ENCODE data around the gene MADCAM1.

The MADCAM1 gene

DNA sequence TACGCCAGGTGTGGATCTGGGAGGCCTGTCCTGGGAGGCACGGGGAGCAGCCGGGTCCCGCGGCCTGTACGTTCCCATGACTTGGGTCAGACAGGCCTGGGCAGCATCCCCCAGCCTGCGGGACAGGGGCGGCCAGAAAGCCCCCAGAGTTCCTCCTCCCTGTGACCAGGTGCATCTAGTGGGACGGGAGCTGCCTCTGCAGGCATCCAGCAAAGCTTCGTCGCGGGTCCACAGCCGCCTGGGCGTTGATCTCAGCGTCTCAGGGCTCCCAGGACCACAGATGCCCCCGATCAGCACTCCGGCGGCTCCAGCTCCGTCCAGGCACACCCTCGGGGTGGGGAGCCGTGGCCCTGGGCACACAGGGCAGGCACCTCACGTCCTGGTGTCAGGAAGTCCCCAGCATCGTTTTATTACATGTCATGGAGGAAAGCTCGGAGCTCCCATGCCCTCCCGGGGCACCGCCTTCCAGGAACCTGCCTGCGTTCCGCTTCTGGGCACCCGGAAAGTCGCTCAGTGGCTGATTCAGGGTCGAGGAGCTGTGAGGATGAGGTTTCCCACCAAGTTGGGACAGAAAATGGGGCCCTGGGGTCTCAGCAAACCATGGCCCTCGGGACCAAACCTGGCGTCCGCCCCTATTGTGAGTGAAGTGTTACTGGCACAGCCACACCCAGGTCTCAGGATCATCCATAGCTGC is 46.0 kb downstream of the MADCAM1 start:
- TF ChIP-seq CTCF (conservative IDR thresholded peaks at IDR 0.05; ENCODE audit: low read length), result no peak

DNA sequence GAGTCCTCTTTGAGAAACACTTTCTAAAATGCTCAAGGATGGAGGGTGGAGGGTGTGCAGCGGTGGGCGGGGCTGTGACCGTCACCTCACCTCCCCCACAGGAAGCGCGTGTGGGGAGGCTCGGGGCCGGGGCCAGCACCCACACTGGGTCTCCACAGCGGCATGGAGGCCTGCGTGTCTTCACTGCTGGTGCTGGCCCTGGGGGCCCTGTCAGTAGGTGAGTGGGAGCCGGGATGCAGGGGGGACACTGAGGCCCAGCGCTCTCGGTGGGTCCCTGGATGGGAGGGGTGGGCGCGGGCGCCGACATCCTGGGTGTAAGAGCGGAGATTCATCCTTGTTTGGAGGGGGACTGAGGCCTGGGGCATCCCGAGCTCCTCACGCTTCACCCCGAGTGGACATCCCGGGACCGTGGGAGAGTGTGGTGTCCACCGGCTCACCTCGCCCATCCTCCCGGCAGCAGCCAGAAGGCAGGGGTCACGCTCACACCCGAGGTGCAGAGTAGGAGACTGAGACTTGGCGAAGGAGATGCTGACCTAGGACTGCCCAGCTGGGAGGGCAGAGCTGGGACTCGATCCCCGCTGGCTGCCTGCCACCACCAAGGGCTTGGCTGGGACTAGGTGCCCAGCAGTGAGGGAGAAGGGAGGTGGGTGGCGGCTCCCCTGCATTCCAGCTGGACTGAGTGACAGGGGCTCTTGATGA is 47.8 kb downstream of the MADCAM1 start, which contains the start of gene GZMM:
TSS of gene GZMM (plus strand) at position 144 of the 699 bp plus-strand sequence. CDS start at position 163, 19 bp downstream.
- no peak for TF ChIP-seq CTCF (conservative IDR thresholded peaks at IDR 0.05; ENCODE audit: low read length)
- no peak for DNase-seq (ENCODE audit: low read depth)
- H3K4me3 ChIP-seq (ENCODE audit: low read length), result no peak within 1 kb of the TSS

More for the DNA sequence above, 46.0 kb downstream of the MADCAM1 start:
- H3K4me3 ChIP-seq (ENCODE audit: low read length), result no peak overlapping the region
- no peak for DNase-seq (ENCODE audit: low read depth)

- H3K4me3 ChIP-seq (ENCODE audit: low read length), result no peak overlapping the region
- TF ChIP-seq CTCF (conservative IDR thresholded peaks at IDR 0.05; ENCODE audit: low read length), result no peak
- DNase-seq (ENCODE audit: low read depth), result no peak
Observed at GRCh38 chr19:547117-547516, 50.8 kb downstream of the MADCAM1 start.

- no peak for TF ChIP-seq CTCF (conservative IDR thresholded peaks at IDR 0.05; ENCODE audit: low read length)
- no peak for DNase-seq (ENCODE audit: low read depth)
- no peak overlapping the region for H3K4me3 ChIP-seq (ENCODE audit: low read length)
Observed at GRCh38 chr19:547836-548720, 51.8 kb downstream of the MADCAM1 start.

DNA sequence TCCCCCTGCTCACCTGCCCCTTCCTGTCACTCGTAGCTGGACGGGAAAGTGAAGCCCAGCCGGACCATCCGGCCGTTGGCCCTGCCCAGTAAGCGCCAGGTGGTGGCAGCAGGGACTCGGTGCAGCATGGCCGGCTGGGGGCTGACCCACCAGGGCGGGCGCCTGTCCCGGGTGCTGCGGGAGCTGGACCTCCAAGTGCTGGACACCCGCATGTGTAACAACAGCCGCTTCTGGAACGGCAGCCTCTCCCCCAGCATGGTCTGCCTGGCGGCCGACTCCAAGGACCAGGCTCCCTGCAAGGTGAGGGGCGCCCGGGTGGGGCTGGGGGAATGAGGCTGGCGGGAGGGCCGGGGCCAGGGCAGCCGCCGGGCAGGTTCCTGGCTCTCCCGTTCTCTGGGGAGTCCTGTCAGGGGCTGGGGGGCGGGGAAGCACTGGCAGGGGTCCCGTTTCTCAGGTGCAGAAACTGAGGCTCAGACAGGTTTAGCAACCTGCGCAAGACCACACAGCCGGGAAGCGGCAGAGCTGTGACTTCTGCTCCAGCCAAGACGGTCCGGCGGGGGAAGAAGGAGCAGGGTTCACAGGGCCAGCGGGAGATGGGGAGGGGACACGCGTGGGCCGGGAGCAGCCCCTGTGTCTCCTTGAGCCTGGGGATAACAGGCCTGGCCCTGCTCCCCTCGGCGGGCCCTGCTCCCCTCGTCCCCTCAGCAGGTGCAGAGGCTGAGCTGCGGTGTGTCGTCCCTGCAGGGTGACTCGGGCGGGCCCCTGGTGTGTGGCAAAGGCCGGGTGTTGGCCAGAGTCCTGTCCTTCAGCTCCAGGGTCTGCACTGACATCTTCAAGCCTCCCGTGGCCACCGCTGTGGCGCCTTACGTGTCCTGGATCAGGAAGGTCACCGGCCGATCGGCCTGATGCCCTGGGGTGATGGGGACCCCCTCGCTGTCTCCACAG is 52.9 kb downstream of the MADCAM1 start:
- TF ChIP-seq CTCF (conservative IDR thresholded peaks at IDR 0.05; ENCODE audit: low read length), result no peak

GRCh38 chr19:554817-555216 is 58.5 kb downstream of the MADCAM1 start:
- no peak for TF ChIP-seq CTCF (conservative IDR thresholded peaks at IDR 0.05; ENCODE audit: low read length)
- no peak for DNase-seq (ENCODE audit: low read depth)
- no peak overlapping the region for H3K4me3 ChIP-seq (ENCODE audit: low read length)

More for the DNA sequence above, 52.9 kb downstream of the MADCAM1 start:
- no peak overlapping the region for H3K4me3 ChIP-seq (ENCODE audit: low read length)
- DNase-seq (ENCODE audit: low read depth), result no peak
